ENCODE measurements around the gene OLA1.

DNA sequence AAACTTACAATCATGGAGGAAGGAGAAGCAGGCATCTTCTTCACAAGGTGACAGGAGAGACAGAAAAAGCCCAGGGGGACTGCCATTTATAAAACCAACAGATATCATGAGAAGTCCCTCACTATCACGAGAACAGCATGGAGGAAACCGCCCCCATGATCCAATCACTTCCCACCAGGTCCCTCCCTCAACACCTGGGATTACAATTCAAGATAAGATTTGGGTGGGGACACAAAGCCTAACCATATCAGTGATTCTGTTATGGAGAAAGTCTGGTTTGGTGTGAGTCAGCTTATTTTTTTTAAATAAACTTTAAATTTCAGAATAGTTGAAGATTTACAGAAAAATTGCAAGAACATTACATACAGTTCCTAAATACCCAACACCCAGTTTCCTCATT lies 198.4 kb downstream of the OLA1 start:
- TF ChIP-seq CTCF (IDR thresholded peaks at IDR 0.05; ENCODE audit: insufficient read depth, low read length): no peak
- TF ChIP-seq POLR2AphosphoS5 (IDR thresholded peaks at IDR 0.05; ENCODE audit: low read depth): no peak
